K562 (cell line): ENCODE results near the gene HLA-DMB. TPM values are rescaled to one million over a fixed set of nuclear protein-coding genes. Genes with fewer than 3 reads are reported as not detected.

Experiments
- ATAC-seq: fragments of 200-7000 bp; cut with Tn5 transposase; 3 replicates; pipeline ENCODE4 v1.9.1; 2020; ENCODE audit warnings: moderate library complexity
- BruUV-seq: library from RNA; stranded (reverse); fragments of 400-500 nt; replicated peaks from 2 replicates; lab custom pipeline; 2021; lab: Mats Ljungman, UMichigan
- CTCF ChIA-PET: fragments of 300-600 bp; formaldehyde crosslinking; extraction: SDS; loops from one replicate; lab custom pipeline; 2021; ENCODE audit warnings: low intra/inter-chr PET ratio; lab: Yijun Ruan, JAX
- POLR2A ChIA-PET: fragments of 300-600, 350-650 bp; sonication (Branson Sonifier 250); formaldehyde crosslinking; extraction: SDS; loops from one replicate; lab custom pipeline; 2021; ENCODE audit warnings: antibody characterized with exemption, inconsistent platforms; lab: Yijun Ruan, JAX
- DNase-seq, 4 experiments: peaks; one replicate each; pipeline versions ENCODE4 v3.0.0 to v3.0.0-alpha.2; 2011 to 2018; ENCODE audit warnings: low spot score in 3 of 4, mixed read lengths in 3 of 4; ENCODE audit errors: extremely low read depth in 1 of 4
- FAIRE-seq: peaks from 2 replicates; lab custom pipeline; 2011; peaks lifted over from hg19 to GRCh38; lab: Jason Lieb, UNC
- H2AFZ ChIP-seq: 2 replicates; pipeline ENCODE4 v1.6.0; 2011; ENCODE audit warnings: low read depth, low read length, control low read depth, inconsistent platforms
- H3K27ac ChIP-seq: fragments of 200-600 bp; 3 replicates; pipeline ENCODE4 v1.8.0; 2011; ENCODE audit warnings: low read depth, mild to moderate bottlenecking, control low read depth, inconsistent platforms, low read length, moderate library complexity, mixed read lengths; ENCODE audit errors: extremely low read depth
- H3K27me3 ChIP-seq, 2 experiments: fragments of 300-600 bp in 1 of 2; 2 replicates in 1 of 2; 3 replicates in 1 of 2; pipeline versions ENCODE4 v1.6.0 to v1.8.0; 2011; ENCODE audit warnings: inconsistent platforms in 2 of 2, low read length in 2 of 2, mild to moderate bottlenecking in 1 of 2, mixed read lengths in 1 of 2, moderate library complexity in 1 of 2; ENCODE audit not compliant: control insufficient read depth in 2 of 2, insufficient read depth in 2 of 2
- H3K36me3 ChIP-seq: fragments of 300-600 bp; 3 replicates; pipeline ENCODE4 v1.8.0; 2011; ENCODE audit warnings: mild to moderate bottlenecking, low read length, inconsistent platforms; ENCODE audit not compliant: control insufficient read depth, insufficient read depth
- H3K4me1 ChIP-seq, 2 experiments: fragments of 200-600 bp in 1 of 2; replicated peaks in 1 of 2; 2 replicates in 1 of 2; 3 replicates in 1 of 2; pipeline versions ENCODE4 v1.5.1 to v1.8.0; 2011; ENCODE audit warnings: inconsistent platforms in 2 of 2, low read length in 2 of 2, mild to moderate bottlenecking in 1 of 2, mixed read lengths in 1 of 2, moderate library complexity in 1 of 2; ENCODE audit not compliant: control insufficient read depth in 2 of 2, insufficient read depth in 2 of 2
- H3K4me2 ChIP-seq: 2 replicates; pipeline ENCODE4 v1.6.1; 2011; ENCODE audit warnings: low read length, control low read depth, inconsistent platforms, mixed read lengths; ENCODE audit not compliant: insufficient read depth
- H3K4me3 ChIP-seq: fragments of 200-600 bp; sonication (generic), shearing (Covaris generic); 2 replicates; pipeline ENCODE4 v1.5.1; 2016; ENCODE audit warnings: control low read depth, inconsistent platforms
- H3K79me2 ChIP-seq: fragments of 200-600 bp; 3 replicates; pipeline ENCODE4 v1.8.0; 2011; ENCODE audit warnings: low read length, inconsistent platforms; ENCODE audit not compliant: control insufficient read depth, insufficient read depth
- H3K9ac ChIP-seq, 2 experiments: 2 replicates each; pipeline versions ENCODE4 v1.6.0 to v1.6.1; 2011; ENCODE audit warnings: low read depth in 2 of 2, low read length in 2 of 2, control low read depth in 1 of 2, inconsistent platforms in 1 of 2, mild to moderate bottlenecking in 1 of 2, mixed read lengths in 1 of 2; ENCODE audit not compliant: insufficient read depth in 1 of 2
- H3K9me1 ChIP-seq: one replicate; pipeline ENCODE4 v1.6.0; 2011; ENCODE audit warnings: inconsistent platforms, mild to moderate bottlenecking, low read length, moderate library complexity; ENCODE audit not compliant: control insufficient read depth, insufficient read depth
- H3K9me3 ChIP-seq: replicated peaks from 2 replicates; pipeline ENCODE4 v1.5.1; 2011; ENCODE audit warnings: low read depth, low read length, inconsistent platforms; ENCODE audit not compliant: control insufficient read depth, insufficient read depth
- H4K20me1 ChIP-seq: replicated peaks from 2 replicates; pipeline ENCODE4 v1.6.1; 2011; ENCODE audit warnings: low read length, inconsistent platforms, mixed read lengths; ENCODE audit not compliant: control insufficient read depth, insufficient read depth
- CBFA2T3 ChIP-seq: fragments of 450-650 bp; IDR thresholded peaks from 2 replicates; pipeline ENCODE4 v1.6.1; 2017
- CBX8 ChIP-seq: fragments of 200-600 bp; sonication (generic); IDR thresholded peaks from 2 replicates; pipeline ENCODE4 v1.6.1; 2012; ENCODE audit warnings: borderline replicate concordance, mixed run types, low read depth, mild to moderate bottlenecking, moderate library complexity, mixed read lengths, low read length, control low read depth, inconsistent platforms; ENCODE audit not compliant: poor library complexity, severe bottlenecking; ENCODE audit errors: extremely low read depth
- CGGBP1 ChIP-seq: fragments of 250-450 bp; sonication (Bioruptor Pico); IDR thresholded peaks from 2 replicates; pipeline ENCODE4 v1.9.0; 2021; ENCODE audit warnings: mild to moderate bottlenecking
- E2F8 ChIP-seq: fragments of 450-650 bp; IDR thresholded peaks from 2 replicates; pipeline ENCODE4 v1.7.1; 2018; ENCODE audit warnings: mild to moderate bottlenecking, low read depth; ENCODE audit not compliant: partially characterized antibody
- KLF6 ChIP-seq: fragments of 250-450 bp; sonication (Bioruptor Pico); IDR thresholded peaks from 2 replicates; pipeline ENCODE4 v1.4.0; 2020; ENCODE audit warnings: mild to moderate bottlenecking, moderate library complexity, borderline replicate concordance
- PYGO2 ChIP-seq: fragments of 450-650 bp; IDR thresholded peaks from 2 replicates; pipeline ENCODE4 v1.6.1; 2016; ENCODE audit warnings: mild to moderate bottlenecking, missing genetic modification characterization, moderate library complexity, missing compliant biosample characterization
- RBM25 ChIP-seq: fragments of 200-400 bp; formaldehyde crosslinking; IDR thresholded peaks from 2 replicates; pipeline ENCODE4 v1.6.1; 2018; ENCODE audit warnings: low read length, low read depth, moderate library complexity; ENCODE audit not compliant: severe bottlenecking
- ZBTB1 ChIP-seq: sonication (generic); formaldehyde crosslinking; IDR thresholded peaks from 2 replicates; pipeline ENCODE4 v1.8.1; 2023; ENCODE audit warnings: missing genetic modification reagents, low read depth, mild to moderate bottlenecking, borderline replicate concordance
- ZNF518B ChIP-seq: fragments of 250-450 bp; sonication (Bioruptor Pico); IDR thresholded peaks from 2 replicates; pipeline ENCODE4 v1.5.0; 2021; ENCODE audit warnings: mild to moderate bottlenecking, moderate library complexity
- whole genome bisulfite sequencing: fragments of 100-300 bp; shearing (Covaris generic); methylation state at CpG from one replicate; pipeline ENCODE4 v1.1.6; 2016; ENCODE audit warnings: low coverage, mixed read lengths; ENCODE audit not compliant: insufficient coverage; ENCODE audit errors: missing lambda C conversion rate; 5-methylcytosine and 5-hydroxymethylcytosine counted together
- in situ Hi-C: fragments of 300-500 bp; cut with MboI; formaldehyde crosslinking; loops from 4 replicates; pipeline ENCODE4 v1.15.0; 2018; ENCODE audit warnings: inconsistent platforms, mixed read lengths
- intact Hi-C: fragments of 100-400 bp; cut with micrococcal nuclease; formaldehyde crosslinking; loops from 2 replicates; pipeline ENCODE4 v1.14.2; 2022
- polyA plus RNA-seq, 8 experiments: library from polyadenylated mRNA; depleted of rRNA in 4 of 8; stranded (reverse) in 5 of 8; unstranded in 3 of 8; fragments of >200 nt; fragmentation: Nextera tagmentation in 2 of 8; fragmentation: Illumina TruSeq in 1 of 8; extraction: Ambion mirVana in 2 of 8; extraction: Trizol in 1 of 8; gene quantifications; 2 replicates each; pipeline versions ENCODE4 v1.2.1 to v1.2.3, GENCODE V29; 2011 to 2014; ENCODE audit warnings: inconsistent platforms in 1 of 8, missing spikeins in 1 of 8
- total RNA-seq, 7 experiments: library from RNA; depleted of rRNA in 6 of 7; stranded (reverse); fragments of >200 nt in 6 of 7; fragmentation: Illumina TruSeq in 2 of 7; extraction: Trizol in 2 of 7; gene quantifications; 2 replicates each; pipeline versions ENCODE4 v1.2.1 to v1.2.3, GENCODE V29; 2011 to 2021; ENCODE audit warnings: low replicate concordance in 1 of 7

Gene HLA-DMB
- total and polyA plus RNA-seq, 9 of the 15 experiments (the other 6 are each of a cell fraction or from before 2014, with no cell fraction given): 0.38 TPM; not detected in 8

- DNase-seq (no peak), FAIRE-seq (no peak), ATAC-seq (peak; percentile 6)
- Histone ChIP-seq H3K9me3 (no peaks in the 10 kb centered on the region), H3K27ac (no peak overlapping the region), H3K4me2 (no peak overlapping the region; the same call in 1 of the 2 replicates), H3K4me1 (peaks cover 0 to 6% of the 10 kb centered on the region in 2 experiments; a peak in 2 of 5 replicates), H4K20me1 (peaks cover 31% of the 10 kb centered on the region), H3K9ac (no peak overlapping the region), H2AFZ (no peak overlapping the region), H3K4me3 (no peak overlapping the region), H3K9me1 (no peaks in the 10 kb centered on the region), H3K27me3 (peaks cover 6 to 12% of the 10 kb centered on the region in 2 experiments; a peak in 3 of 5 replicates), H3K36me3 (peaks cover 31% of the 10 kb centered on the region), H3K79me2 (no peaks in the 10 kb centered on the region)
- CTCF ChIA-PET: interaction anchor here (0.7 to 4.7 kb wide), 11 partner anchors 9 to 552 kb away, joined by 3 to 84 read pairs (median 4); partner anchors contain the start of gene HLA-DMA
- TF ChIP-seq ZBTB1 (no peak), CGGBP1 (CRISPR knock-in tag) (0 out of 2 replicates have a peak, but pooled peaks have one; percentile 42), PYGO2 (no peak), CBX8 (no peak), ZNF518B (CRISPR knock-in tag) (0 out of 2 replicates have a peak, but pooled peaks have one; percentile 4), CBFA2T3 (peak; percentile 35; the same call in 1 of the 2 replicates), RBM25 (peak; percentile 8), E2F8 (peak; percentile 1), KLF6 (CRISPR knock-in tag) (no peak)
- POLR2A ChIA-PET: interaction anchor here (0.6 to 12.5 kb wide), 19 partner anchors 12 to 1025 kb away, joined by 3 to 384 read pairs (median 4); partner anchors contain the start of genes BRD2, HLA-DMB, TAP1 and TAP2
- no TSS peak for BruUV-seq
- intact Hi-C loops: loop anchor here (1.0 kb wide), 3 partner anchors 51 to 146 kb away; partner anchors contain the start of gene TAP2
- in situ Hi-C loops: loop anchor here (10.0 kb wide), 1 partner anchor 49 kb away; no protein-coding TSS in a partner anchor
- WGBS: 6% methylated on average over 3 of the region's 3 CpGs
These were observed 43.3 kb upstream of the HLA-DMB start for GRCh38 chr6:32983964-32984621.
